ENCODE data around the gene PXT1.

Gene PXT1

GRCh38 chr6:36374972-36375371 lies 67.7 kb downstream of the PXT1 start:
- no peaks in the 10 kb centered on the region for H3K4me1 ChIP-seq (ENCODE audit: control insufficient read depth, insufficient read depth, low read length)
- TF ChIP-seq SETDB1 (IDR thresholded peaks at IDR 0.05; ENCODE audit: insufficient read length, low read length) (no peak), ZNF335 (tag by site-specific recombination; conservative IDR thresholded peaks at IDR 0.05) (no peak), ZBTB17 (tag by site-specific recombination; IDR thresholded peaks at IDR 0.05) (peak; percentile 82), ZNF558 (tag by site-specific recombination; IDR thresholded peaks at IDR 0.05) (no peak)
- TF ChIP-seq, protein P1, sequence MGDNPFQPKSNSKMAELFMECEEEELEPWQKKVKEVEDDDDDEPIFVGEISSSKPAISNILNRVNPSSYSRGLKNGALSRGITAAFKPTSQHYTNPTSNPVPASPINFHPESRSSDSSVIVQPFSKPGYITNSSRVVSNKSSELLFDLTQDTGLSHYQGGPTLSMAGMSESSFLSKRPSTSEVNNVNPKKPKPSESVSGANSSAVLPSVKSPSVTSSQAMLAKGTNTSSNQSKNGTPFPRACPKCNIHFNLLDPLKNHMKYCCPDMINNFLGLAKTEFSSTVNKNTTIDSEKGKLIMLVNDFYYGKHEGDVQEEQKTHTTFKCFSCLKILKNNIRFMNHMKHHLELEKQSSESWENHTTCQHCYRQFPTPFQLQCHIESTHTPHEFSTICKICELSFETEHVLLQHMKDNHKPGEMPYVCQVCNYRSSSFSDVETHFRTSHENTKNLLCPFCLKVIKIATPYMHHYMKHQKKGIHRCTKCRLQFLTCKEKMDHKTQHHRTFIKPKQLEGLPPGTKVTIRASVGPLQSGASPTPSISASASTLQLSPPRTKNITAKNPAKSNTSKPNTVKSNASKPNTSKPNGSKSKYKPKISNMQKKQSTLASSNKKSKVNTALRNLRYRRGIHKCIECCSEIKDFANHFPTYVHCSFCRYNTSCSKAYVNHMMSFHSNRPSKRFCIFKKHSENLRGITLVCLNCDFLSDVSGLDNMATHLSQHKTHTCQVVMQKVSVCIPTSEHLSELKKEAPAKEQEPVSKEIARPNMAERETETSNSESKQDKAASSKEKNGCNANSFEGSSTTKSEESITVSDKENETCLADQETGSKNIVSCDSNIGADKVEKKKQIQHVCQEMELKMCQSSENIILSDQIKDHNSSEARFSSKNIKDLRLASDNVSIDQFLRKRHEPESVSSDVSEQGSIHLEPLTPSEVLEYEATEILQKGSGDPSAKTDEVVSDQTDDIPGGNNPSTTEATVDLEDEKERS (tag by site-specific recombination; IDR thresholded peaks at IDR 0.05) = no peak
- POLR2A ChIA-PET = no interaction called here
- H3K36me3 ChIP-seq (ENCODE audit: control insufficient read depth in 2 of 2, insufficient read depth in 1 of 2, low read length in 2 of 2) = no peaks in the 10 kb centered on the region
- H3K4me3 ChIP-seq (ENCODE audit: low read depth, low read length) = no peak overlapping the region
- no peaks in the 10 kb centered on the region for H3K9me3 ChIP-seq (ENCODE audit: control insufficient read depth, insufficient read depth, low read depth, low read length)
- no peak overlapping the region for H3K27ac ChIP-seq (ENCODE audit: extremely low read depth, low read depth, low read length)
- CTCF ChIA-PET = interaction anchor here (0.7 to 1.8 kb wide), 4 partner anchors 14 to 280 kb away, joined by 3 to 12 read pairs (median 3); no protein-coding TSS in a partner anchor

GRCh38 chr6:36374194-36374593 lies 68.5 kb downstream of the PXT1 start:
- Histone ChIP-seq H3K27ac (ENCODE audit: extremely low read depth, low read depth, low read length) (no peak overlapping the region), H3K9me3 (ENCODE audit: control insufficient read depth, insufficient read depth, low read depth, low read length) (no peaks in the 10 kb centered on the region), H3K4me3 (ENCODE audit: low read depth, low read length) (no peak overlapping the region), H3K36me3 (ENCODE audit: control insufficient read depth in 2 of 2, insufficient read depth in 1 of 2, low read length in 2 of 2) (no peaks in the 10 kb centered on the region), H3K4me1 (ENCODE audit: control insufficient read depth, insufficient read depth, low read length) (no peaks in the 10 kb centered on the region)
- ChIA-PET CTCF (interaction anchor here (0.6 to 1.8 kb wide), 7 partner anchors 13 to 279 kb away, joined by 3 to 12 read pairs (median 3); no protein-coding TSS in a partner anchor), POLR2A (interaction anchor here (0.8 kb wide), 1 partner anchor 67 kb away, joined by 3 read pairs; no protein-coding TSS in a partner anchor)
- TF ChIP-seq ZNF654 (tag by site-specific recombination; IDR thresholded peaks at IDR 0.05; ENCODE audit: low read depth) (no peak), OVOL3 (tag by site-specific recombination; IDR thresholded peaks at IDR 0.05) (no peak), ZNF292 (tag by site-specific recombination; IDR thresholded peaks at IDR 0.05; ENCODE audit: borderline replicate concordance, low read depth) (no peak), ZNF585B (tag by site-specific recombination; IDR thresholded peaks at IDR 0.05) (no peak), ZFHX2 (tag by site-specific recombination; conservative IDR thresholded peaks at IDR 0.05) (no peak), REST (tag by site-specific recombination; IDR thresholded peaks at IDR 0.05) (peak; percentile 82), ZNF341 (tag by site-specific recombination; IDR thresholded peaks at IDR 0.05; ENCODE audit: low read depth) (no peak)

DNA sequence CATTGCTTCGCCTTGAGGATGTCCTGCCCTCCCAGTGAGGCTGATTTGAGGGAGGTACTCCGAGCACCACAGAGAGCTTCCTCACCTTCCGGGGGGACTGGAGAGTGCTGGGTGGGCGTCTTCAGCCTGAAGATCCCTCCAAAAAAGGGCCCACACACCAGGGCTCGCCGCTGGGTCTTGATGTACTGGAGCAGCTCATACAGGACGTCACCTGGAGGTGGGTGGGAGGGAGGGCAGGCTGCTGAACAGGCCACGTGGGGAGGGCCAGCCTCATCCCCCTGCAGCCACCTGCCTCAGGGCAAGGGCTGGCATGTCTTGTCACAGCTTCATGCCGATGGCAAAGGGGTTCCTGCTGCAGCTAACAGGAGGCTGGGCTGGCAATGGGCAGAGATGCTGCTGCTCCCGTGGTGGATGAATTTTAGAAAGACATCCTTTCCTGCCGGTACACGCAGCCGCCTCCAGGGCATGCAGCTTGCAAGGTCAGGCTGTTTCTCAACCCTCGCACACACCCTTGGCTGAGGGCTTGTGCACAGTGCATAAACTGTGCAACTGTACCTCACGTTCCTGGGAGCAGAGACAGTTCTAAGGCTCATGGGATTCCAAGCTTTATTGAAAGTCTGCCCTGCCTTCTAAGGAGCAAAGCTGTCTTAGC lies 69.2 kb downstream of the PXT1 start:
- no peaks in the 10 kb centered on the region for H3K9me3 ChIP-seq (ENCODE audit: control insufficient read depth, insufficient read depth, low read depth, low read length)
- no peak overlapping the region for H3K27ac ChIP-seq (ENCODE audit: extremely low read depth, low read depth, low read length)
- POLR2A ChIA-PET = interaction anchor here (0.8 kb wide), 1 partner anchor 68 kb away, joined by 3 read pairs; no protein-coding TSS in a partner anchor
- H3K4me3 ChIP-seq (ENCODE audit: low read depth, low read length) = no peak overlapping the region
- H3K36me3 ChIP-seq (ENCODE audit: control insufficient read depth in 2 of 2, insufficient read depth in 1 of 2, low read length in 2 of 2) = no peaks in the 10 kb centered on the region
- CTCF ChIA-PET = interaction anchor here (1.1 to 1.8 kb wide), 4 partner anchors 12 to 278 kb away, joined by 3 to 12 read pairs (median 4); no protein-coding TSS in a partner anchor
- TF ChIP-seq ZNF670 (tag by site-specific recombination; IDR thresholded peaks at IDR 0.05; ENCODE audit: low read depth) = no peak
- peak; percentile 27; the same call in 1 of the 2 replicates for TF ChIP-seq EGR2 (tag by site-specific recombination; IDR thresholded peaks at IDR 0.05; ENCODE audit: low read depth)
- no peak for TF ChIP-seq ZNF398 (tag by site-specific recombination; IDR thresholded peaks at IDR 0.05)
- TF ChIP-seq ZBTB7A (tag by site-specific recombination; IDR thresholded peaks at IDR 0.05; ENCODE audit: low read depth) = no peak
- no peak for TF ChIP-seq ZNF341 (tag by site-specific recombination; IDR thresholded peaks at IDR 0.05; ENCODE audit: low read depth)
- no peak for TF ChIP-seq KLF17 (tag by site-specific recombination; IDR thresholded peaks at IDR 0.05)
- no peak for TF ChIP-seq YY2 (tag by site-specific recombination; IDR thresholded peaks at IDR 0.05)
- TF ChIP-seq ZNF114 (tag by site-specific recombination; IDR thresholded peaks at IDR 0.05) = no peak
- 0 out of 2 replicates have a peak, but pooled peaks have one; percentile 16 for TF ChIP-seq ZFHX2 (tag by site-specific recombination; conservative IDR thresholded peaks at IDR 0.05)
- no peaks in the 10 kb centered on the region for H3K4me1 ChIP-seq (ENCODE audit: control insufficient read depth, insufficient read depth, low read length)

All from HEK293 (cell line).